HG02852 (cell line): Measurements from ENCODE around the gene RASAL1.

Experiments
- ATAC-seq: cut with Tn5 transposase; IDR thresholded peaks from one replicate; pipeline ENCODE4 v1.9.1; 2021; ENCODE audit warnings: mild to moderate bottlenecking, moderate library complexity; ENCODE audit not compliant: unreplicated experiment

RASAL1 gene

DNA sequence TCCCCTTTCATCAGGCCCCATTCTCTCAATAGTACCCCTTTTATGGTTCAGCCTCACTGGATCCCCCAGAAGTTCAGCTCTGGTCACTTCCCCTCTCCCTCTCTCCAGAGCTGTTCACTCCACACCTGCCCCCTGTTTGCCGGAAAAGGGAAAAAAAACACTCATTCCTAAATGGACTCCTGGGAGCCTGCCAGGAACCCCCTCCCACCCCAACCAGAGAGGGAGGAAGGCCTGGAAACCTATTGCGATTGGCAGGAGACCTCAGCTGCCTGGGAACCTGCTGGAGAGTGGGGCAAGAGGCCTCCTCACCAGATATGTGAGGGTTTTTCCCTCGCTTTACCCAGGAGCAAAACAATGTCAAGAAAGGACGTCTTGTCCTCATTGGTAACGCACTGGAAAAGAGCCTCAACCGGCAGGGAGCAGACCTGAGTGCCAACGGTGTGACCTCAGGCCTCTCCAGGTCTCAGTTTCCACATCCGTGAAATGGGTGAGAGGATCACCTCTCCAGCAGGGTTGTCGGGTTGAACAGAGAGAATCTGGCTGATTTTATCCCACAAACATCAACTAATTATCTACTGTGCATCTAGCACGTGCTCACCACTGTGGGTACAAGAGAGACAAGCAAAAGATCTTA, 74.4 kb downstream of the RASAL1 start:
- no peak for ATAC-seq

DNA sequence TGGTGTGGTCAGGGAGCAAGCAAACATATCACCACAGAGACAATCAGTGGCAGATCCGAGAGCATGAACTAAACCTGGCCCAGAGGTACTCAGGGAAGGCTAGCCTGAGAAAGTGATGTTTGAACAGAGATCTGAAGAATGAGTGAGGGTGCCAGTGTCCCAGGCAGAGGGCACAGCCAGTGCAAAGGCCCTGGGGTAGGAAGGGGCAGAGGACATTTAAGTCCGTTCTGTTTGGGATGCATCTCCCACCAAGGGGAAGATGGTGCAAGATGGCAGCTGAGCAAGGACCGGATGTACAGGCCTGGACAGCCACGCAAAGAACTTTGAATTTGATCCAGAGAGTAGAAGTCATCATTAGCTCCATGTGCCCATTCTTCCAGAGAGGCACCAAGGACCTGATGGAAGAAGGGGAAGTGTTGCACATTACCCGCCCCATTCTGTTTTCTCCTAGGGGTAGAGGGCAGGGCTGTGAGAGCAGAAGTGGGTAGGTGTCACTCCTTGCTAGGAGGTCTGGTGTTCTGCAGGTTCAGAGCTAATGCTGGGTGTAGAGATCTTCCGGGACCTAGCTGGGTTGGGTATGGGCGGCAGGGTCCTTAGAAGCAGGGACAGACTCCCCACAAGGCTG, 75.1 kb downstream of the RASAL1 start:
- ATAC-seq = no peak

DNA sequence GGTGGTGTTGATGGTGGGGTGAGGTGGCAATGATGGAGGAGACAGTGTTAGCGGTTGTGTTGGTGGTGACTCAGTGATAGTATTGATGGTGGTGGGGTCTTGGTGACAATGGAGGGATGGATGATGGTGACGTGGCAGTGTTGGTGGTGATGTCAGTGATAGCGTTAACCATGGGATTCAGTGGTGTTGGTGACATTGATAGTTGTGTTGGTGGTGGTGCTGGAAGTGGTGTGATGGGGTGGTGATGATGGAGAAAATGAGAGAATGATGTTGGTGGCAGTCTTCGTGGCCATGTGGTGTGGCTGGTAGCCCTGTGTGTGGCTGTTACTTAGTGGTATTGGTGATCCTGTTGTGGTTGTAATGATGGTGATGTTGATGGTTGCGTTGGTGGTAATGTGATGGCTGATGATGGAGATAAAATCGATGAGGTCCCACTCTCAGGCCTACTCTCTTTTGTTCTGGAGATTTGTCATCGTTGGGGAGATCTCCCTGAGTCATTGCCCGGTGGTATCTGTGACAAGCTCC, 76.4 kb downstream of the RASAL1 start:
- ATAC-seq = no peak

DNA sequence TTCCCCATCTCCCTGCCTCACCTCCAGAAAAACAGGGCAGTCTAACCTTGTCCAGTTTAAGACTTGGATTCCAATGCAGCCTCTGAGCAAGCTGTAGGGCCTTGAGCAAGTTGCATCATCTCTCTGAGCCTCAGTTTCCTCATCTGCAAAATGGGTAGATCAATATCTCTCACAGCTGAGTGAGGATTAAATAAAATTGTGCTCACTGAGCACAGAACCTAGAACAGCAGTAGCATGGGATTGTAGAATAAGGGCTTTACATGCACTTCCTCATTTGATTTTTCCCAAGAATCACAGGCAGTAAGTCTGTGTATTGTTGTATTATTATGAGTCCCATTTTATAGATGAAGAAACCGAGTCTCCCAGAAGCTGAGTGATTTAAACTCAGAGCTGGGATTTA, 77.0 kb downstream of the RASAL1 start:
- no peak for ATAC-seq

DNA sequence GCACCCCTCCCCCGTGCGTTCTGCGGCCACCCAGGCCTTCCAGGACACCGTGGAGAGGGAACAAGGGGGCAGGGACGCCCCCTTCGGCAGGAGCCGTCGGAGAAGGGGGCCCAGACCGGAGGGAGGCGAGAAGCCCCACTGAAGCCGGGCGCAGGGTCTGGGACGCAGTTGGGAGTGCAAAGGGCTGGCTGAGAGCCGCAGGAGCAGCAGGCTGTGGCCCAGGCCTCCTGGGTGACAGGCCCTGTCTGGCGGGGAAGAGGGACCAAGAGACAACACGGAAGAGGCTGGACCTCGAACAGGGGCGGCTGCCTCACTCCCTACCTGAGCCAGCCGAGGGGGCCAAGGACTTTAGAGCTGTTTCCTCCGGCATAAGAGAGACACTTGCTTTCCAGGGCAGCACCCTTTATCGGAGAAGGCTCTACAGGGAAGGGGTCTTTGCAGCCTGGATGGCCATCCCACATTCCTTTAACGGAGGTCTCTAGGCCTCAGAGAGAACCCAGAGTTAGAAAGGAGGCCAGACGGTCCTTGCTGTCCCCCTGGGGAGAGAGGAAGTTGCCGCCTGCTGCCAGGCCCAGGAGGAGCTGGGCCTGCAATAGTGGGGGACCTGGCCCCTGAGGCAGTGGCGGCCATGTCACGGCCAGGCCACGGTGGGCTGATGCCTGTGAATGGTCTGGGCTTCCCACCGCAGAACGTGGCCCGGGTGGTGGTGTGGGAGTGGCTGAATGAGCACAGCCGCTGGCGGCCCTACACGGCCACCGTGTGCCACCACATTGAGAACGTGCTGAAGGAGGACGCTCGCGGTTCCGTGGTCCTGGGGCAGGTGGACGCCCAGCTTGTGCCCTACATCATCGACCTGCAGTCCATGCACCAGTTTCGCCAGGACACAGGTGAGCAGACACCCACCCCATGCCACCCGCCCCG, 77.7 kb downstream of the RASAL1 start:
- ATAC-seq = no peak

DNA sequence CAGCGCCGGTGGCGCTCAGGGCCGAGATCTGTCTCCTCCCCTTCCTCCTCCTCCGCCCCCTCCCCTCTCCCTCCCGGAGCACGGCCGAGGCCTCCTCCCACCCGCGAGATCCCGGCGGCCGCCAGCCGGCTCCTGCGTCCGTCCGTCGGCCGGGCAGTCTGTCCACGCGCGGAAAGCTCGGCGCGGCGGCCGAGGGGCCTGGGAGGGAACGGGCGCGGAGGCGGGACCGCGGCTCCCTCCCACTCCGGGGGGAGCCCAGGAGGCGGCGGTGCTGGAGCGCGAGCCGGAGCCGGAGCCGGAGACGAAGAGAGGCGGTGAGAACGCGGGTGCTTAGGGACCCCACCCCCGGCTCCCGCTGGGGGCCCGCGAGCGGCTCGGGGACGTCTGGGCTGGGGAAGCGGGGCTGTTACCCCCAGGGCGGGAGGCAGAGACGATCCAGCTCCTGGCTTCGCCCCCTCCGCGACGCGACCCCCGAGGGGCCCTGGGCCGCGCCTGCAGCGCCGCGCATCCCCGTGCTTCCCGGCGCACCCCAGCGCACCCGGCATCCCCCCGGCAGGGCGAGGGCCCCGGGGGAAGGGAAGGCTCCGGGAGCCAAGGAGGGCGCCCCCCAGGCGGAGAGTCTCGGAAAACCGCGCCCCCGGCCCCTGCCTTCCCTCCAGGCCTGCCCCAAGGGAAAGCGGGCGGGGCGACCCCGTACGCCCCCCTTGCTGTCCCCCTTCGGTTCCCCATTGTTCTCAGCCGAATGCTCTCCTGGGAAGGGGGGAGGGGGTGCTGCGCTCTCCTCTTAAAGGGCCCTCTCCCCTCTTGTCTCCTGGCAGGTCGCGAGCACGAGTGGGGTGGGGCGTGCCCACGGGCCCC, 78.7 kb downstream of the RASAL1 start, which contains the start of gene DTX1:
DTX1 (plus strand) TSS at position 100 of the 858 bp plus-strand sequence. CDS start 1,463 bp downstream, outside the sequence.
- ATAC-seq = no peak

DNA sequence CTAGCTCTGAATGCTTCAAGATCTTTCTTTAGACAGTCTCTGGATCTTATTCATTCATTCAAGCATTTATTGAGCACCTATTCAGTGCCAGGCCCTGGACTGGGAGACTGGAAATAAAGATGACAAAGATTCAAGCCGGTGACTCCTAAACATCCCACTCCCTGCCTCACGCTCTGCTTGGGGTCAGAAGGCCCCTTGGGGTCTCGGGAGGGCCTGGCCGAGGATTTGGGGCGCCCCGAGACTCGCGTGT, 79.3 kb downstream of the RASAL1 start:
- no peak for ATAC-seq

DNA sequence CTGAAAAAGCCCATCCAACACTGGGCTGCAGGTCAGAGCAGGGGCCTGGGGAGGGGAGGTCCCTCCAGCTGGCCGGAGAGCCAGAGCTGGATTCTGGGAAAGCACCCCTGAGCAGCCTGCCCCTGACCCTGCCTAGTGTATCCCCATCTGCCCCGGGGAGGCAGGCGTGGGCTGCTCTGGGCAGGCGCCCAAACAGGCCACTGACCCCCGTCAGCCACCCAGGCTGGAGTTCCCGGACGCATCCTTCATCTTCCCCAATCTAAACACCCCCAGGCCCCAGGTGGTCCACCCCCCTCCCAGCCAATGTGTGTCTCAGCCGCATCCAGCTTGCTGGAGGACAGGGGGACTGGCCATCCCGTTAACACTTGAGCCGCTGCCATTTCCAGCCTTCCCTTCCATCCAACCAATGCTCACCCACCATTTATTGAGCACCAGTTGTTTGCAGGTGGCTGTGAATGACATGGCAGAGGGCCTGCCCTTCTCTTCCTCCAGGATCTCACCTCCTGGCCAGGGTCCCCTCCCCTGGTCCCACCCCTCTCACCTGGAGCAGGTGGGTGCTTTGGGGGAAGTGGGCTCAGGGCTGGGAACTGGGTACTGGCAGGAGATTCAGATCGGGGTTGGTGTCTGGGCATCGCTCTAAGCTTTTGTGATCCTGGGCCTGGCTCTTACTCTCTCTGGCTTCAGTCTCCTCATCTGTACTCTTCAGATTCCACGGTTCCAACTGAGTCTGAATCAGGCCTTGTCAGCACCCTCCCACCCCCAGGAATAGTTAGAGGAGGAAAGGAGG, 79.8 kb downstream of the RASAL1 start:
- ATAC-seq = no peak

DNA sequence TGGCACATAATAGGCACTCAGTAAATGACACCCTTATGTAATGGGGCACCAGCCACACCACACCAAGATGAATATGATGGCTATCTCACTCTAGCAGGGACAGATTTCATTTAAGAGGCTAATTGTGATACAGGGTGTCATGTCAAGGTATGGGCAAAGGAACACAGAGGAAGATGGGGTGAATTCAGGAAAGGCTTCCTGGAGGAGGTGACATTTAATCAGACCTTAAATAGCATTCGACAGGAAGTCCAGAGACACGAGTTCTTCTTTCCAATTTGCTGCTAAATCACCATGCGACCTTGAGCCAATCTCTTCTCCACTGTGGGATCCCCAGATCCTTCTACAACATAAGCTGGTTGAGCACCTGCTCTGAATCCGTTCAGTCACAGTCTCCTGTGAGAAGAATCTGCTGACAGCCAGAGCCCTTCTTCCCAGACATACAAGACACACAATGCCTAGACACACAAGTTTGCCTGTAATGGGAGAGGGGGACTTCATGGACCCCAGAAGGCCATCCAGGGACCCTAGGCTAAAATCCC, 80.5 kb downstream of the RASAL1 start:
- no peak for ATAC-seq

DNA sequence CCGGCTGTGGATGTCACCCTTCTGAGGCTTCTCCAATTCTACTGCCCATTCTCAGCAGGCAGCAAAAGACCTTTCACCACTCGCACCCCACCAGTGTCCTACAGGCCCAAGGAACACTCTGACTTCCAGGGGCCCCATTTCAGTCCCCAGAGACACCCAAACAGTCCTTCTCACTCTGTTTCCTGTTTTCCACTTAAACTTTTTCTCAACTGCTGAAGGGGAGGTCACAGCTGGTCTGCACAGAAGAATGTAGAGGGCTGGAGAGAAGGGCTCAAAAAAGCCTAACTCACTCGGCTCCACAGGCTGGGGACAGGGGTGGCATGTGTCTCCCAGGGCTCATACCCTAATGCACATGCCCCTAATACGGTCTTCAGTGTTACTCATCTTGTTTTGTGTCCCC, 83.2 kb downstream of the RASAL1 start:
- ATAC-seq = no peak

DNA sequence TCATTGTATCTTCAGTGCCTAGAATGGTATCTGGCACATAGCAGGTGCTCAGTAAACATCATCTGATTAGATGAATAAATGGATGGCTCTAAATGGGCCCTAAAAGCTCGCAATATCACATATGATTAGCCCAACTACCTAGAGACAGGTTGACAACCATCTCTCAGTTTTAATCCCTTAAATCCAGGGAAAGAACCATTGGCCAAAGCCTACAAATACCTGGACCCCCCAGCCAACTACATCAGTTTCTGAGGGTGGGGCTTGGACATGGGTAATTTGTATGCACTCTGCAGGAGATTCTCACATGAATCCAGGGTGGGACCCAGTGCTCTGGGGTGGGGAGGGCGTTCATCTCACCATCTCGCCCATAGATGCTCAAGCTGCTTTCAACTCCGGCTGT, 83.8 kb downstream of the RASAL1 start:
- ATAC-seq = no peak

DNA sequence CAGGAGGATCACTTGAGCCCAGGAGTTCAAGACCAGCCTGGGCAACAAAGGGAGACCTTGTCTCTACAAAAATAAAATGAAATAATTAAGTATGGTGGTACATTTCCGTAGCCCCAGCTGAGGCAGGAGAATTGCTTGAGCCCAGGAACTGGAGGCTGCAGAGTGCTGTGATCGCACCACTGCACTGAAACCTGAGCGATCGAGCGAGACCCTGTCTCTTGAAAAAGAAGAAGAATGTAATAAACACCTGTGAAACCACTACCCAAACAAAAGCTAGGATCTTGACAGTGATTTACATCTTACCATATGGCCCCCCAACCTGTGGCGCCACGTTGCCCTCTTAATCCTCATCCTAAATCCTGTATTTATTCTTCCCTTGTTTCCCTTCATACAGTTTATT, 84.8 kb downstream of the RASAL1 start:
- no peak for ATAC-seq

DNA sequence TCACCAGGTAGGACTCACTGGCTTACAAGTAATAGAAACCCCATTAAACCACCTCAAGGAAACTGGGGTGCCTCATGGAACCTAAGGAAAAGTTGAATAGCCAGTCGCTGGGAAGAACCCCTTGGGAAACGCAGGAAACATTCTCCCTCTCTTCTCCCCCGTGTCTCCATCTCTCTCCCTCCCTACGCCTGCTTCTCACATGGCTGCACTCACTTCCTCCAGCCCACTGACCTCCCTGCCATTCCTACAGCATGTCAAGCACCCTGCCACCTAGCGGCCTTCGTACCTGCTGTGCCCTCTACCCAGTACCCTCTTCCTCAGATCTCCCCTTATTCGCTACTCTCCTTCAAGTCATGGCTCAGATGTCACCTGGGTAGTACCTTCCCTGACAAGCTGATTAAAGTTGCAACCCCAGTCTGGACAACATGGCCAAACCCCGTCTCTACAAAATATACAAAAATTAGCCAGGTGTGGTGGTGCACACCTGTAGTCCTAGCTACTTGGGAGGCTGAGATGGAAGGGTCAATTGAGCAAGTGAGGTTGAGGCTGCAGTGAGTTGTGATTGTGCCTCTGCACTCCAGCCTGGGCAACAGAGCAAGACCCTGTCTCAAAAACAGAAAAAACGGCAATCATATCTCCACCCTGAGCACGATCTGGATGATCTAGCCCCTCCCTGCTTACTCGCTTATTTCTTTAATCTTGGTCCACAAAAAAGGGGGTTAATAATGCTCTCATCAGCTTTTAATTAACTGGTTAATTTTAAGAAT, 85.4 kb downstream of the RASAL1 start:
- no peak for ATAC-seq
